NCI-H82 (cell line): Measurements from ENCODE around the gene ADSS1.

Source experiments
- DNase-seq: peaks from one replicate; lab custom pipeline; 2025; lab: John Stamatoyannopoulos, UW

Gene ADSS1

DNA sequence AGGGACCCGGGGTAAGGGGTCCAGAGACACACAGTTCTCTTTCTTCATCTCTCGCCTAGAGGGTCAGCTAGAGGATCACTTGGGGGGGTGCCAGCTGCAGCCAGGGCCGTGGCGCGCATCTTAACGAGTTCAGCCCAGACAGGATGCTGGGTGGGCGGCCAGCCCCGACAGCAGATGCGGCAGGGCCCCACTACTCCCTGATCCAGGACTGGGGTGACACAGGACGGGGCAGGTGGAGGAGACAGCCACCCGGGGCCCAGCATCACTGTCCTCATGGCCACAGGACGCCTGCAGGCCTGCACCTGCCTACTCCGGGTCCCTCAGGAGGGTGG, 58.7 kb downstream of the ADSS1 start:
- DNase-seq = no peak

DNA sequence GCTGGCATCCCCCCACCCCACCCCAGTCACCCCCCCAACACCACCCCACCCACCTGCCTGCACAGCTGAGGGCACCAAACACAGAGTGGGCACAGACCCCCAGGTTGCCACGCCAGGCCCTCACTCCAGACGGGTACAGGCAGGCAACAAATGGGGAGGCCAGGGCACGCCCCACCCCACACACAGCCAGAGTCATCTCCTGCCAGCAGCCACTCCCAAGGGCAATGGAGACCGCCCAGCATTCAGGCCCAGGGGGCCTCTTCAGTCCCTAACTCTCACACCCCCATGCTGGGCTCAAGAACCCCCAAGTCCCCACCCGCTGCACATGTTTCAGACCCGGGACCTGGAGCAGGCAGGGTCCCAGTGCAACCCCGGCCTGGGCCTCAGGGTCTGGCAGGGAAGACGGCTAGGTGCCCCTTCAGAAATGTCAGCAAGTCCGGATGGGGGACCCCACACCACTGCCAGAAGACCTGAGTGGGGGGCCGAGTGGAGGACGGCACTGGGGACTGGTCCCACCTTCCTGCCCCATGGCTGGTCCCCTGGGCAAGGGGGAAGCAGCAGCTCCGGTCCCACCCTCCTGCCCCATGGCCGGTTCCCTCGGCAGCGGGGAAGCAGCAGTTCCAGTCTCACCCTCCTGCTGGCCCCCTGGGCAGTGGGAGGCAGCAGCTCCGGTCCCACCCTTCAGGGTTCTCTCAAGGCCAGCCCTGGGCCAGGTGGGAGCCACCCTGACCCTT, 59.6 kb downstream of the ADSS1 start:
- no peak for DNase-seq

DNA sequence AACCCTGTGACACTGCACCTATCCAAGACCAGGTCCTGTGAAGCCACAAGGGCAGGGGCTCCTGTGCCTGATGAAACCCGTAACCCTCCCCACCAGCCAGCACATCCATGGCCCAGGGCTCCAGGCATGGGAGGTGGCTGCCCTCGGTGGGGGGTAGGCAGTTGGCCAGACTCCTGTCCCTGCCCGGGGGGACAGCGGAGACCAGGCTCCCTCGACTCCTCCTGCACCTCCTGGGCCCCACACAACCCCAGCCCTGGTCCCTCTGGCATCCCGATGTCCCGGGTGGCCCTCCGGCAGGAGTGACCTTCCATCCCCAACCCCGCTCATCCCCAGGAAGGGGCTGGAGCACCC, 60.2 kb downstream of the ADSS1 start:
- DNase-seq = no peak

DNA sequence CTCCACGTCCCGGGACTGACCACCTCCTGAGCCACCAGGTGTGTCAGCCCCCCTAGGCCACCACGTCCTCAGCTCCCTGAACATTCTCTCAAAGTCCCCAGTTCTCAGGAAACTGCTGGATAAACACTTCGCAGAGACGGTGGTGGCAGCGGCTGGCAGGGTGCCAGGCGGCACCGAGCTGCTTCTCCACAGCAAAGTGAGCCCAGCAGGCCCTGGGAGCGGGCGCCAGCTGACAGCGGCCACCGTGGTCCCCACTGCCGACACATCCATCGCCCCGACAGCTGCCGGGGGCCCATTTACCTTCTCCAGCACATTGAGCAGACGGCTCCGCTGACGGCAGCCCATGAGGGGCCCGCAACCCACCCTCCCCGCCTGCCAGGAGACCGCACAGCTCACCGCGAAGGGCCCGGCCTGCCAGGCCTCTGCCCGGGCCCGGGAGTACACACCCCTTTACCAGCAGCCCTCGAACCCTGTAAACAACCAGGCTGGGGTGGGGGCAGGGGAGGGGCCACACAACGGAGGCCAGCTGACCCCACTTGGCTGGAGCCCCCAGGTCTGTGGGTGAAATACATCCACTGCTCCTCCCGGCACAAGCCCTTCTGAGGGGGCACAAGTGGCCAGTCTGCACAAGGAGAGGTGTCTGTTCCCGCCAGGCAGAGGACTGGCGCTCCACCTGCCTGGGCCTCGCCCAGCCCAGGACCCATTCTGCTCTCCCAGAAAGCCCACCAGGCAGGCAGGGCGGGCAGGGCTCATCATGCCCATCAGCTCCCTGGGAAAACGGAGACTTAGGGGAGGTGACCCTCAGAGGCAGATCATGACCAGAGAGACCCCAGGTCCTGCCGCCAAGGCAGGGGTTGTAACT, 61.0 kb downstream of the ADSS1 start:
- DNase-seq = no peak

DNA sequence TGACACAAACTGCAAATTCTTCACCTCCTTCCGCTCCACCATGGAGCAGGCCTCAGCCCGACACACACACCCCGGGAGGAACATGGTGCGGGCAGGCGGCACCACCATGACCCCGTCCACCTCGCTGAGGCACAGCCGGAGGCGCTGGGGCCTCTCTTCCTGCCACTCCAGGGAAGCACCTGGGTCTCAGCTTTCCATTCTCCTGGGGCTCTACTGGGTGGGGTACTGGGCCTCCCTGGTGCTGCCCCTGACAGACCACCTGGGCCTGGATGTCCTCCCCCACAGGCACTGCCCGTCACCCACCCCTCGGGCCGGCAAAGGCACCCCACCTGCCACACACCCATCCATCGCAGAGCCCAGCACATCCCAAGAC, 61.7 kb downstream of the ADSS1 start:
- no peak for DNase-seq

DNA sequence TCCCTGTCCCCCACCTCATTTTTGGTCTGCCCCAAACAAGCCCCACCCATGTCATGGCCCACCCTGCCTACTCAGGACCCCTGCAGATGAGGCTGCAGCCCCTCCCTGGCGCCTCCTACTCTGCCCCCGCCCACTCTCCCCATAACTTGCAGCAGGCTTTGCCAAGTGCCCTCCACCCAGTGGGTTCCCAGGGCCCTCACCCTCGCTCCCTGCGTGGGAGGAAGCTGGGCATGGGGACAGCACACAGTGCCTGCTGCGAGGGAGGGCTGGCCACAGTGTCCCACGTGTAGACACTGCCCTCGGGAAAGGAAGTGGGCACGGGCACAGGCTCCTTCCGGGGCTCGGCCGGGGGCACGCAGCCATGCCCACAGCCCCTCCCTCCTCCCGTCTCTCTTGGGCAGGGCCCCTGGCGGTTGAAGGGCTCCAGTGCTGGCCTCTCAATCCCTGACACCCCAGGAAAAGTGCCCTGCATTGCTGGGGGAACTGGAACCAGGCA, 62.1 kb downstream of the ADSS1 start:
- DNase-seq = no peak

DNA sequence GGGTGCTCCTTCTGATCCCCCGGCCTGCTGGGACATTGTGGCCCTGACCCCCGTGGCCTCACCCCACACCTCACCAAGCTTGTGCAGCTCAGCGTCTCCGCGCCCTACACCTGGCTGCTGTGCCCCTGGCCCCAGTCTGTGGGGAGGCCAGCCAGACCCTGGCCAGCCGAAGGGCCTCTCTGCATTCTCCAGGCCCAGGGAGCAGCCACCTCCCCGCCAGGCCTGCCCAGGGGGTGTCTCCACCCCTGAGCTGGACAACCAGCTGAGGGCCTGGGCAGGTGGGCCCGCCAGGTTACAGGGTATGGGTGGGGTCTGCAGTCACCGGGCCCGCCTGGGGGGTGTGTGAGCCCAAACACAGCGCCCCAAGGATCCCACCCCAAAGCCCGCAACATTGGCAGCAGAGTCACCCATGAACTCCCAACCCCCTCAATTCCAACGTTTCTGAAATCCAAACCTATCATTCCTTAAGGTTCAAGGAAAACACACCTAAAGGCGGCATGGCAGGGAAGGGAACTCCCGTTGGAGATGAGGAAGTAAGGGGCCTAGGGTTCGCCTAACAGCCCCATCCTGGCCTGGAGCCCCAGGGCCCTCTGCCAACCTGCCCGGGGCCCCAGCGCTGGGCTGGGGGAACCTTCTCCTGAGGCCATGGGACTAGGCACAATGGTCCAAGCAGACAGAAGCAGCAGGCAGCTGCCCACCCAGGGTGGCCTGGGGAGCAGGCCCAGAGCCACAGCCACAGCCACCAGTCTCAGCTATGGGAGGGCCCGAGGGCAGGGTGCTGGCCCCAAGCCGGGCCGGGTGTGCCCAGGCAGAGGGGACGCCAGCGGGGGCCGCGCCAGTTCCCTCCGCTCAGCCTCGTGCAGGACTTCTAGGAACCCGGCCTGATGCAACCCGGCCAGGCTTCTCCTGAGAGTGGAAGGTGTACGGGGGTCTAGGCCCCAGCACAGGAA, 63.0 kb downstream of the ADSS1 start:
- DNase-seq = no peak

DNA sequence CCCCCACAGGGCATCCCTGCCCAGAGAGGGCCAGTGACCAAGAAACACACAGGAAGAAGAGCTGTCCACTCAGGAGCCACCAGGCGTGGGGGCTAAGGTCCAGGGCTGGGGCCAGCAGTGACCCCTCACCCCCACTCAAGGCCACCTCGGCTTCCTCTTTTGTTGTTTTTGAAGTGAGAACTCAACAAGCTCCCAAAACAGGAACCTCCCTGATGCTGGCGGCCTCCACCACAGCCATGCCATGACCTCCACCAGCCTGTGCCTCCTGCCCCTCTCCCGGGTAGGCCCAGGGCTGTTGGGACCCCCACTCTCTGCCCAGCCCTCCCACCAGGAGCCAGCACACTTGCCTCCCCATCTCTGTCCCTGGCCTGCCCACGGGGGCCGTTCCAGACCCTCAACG, 63.7 kb downstream of the ADSS1 start:
- DNase-seq = no peak

DNA sequence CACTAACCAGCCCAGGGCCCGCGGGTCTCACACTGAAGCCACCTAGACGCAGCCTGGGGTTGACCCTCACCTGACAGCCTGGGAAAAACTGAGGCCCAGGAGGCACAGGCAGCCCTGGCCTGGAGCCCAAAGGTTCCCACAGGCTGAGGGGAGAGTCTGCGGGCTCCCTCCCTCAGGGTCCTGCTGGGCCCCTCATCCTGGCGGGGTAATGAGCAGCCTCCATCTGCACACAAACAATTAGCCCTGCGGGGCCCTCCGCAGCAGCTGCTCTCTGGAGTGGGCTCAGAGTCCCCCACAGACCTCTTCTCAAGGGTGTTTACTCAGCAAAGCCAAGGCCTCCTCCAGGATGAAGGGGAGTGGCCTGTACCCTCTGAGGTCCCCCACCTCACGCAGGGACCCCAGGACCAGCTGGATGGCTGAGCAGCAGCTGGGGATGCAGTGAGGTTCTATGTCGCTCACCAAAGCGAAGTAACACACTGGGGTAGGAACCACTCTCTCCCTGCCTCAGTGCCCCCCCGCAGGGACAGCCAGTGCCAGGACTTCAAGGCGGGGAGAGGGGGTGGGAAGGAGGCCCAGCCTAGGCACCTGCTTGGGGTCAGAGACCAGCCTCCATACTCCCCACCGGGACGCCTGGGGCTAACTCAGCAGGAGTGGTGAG, 64.3 kb downstream of the ADSS1 start:
- peak; percentile 63 for DNase-seq

DNA sequence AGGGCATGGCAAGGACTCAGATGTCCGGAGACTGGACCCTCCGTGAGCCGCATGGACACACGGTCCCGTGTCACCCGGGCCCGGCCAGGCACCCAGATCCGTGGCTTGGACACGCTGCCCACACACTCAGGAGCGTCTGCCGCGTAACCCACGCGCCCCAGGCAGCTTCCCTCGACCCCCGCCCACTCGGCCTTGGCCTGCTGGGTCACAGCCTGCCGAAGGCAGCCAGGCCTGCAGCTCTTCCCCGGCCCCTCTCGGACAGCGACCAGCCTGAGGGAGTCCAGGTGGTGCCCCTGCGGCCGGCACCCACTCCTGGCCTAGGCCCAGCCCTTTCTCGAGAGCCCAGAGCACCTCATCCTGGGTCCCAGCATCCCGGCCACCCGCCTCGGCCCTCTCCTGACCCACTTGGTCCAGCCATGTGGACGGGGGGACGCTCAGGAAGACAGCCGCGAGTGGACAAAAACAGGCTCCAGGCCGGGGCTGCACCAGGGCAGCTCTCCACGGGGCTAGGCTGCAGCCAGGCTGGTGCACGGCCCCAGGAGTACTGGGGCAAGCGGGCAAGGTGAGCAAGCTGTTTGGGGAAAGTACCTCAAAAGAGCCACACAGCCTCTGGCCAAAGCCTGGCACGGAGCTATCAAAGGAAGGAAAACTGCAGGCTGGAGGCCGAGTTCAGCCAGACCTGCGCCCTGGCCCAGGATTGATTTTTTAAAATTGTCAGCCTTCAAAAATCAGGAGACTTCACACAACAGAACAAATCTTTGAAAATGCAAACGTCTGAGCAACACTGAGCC, 65.0 kb downstream of the ADSS1 start:
- DNase-seq = no peak

DNA sequence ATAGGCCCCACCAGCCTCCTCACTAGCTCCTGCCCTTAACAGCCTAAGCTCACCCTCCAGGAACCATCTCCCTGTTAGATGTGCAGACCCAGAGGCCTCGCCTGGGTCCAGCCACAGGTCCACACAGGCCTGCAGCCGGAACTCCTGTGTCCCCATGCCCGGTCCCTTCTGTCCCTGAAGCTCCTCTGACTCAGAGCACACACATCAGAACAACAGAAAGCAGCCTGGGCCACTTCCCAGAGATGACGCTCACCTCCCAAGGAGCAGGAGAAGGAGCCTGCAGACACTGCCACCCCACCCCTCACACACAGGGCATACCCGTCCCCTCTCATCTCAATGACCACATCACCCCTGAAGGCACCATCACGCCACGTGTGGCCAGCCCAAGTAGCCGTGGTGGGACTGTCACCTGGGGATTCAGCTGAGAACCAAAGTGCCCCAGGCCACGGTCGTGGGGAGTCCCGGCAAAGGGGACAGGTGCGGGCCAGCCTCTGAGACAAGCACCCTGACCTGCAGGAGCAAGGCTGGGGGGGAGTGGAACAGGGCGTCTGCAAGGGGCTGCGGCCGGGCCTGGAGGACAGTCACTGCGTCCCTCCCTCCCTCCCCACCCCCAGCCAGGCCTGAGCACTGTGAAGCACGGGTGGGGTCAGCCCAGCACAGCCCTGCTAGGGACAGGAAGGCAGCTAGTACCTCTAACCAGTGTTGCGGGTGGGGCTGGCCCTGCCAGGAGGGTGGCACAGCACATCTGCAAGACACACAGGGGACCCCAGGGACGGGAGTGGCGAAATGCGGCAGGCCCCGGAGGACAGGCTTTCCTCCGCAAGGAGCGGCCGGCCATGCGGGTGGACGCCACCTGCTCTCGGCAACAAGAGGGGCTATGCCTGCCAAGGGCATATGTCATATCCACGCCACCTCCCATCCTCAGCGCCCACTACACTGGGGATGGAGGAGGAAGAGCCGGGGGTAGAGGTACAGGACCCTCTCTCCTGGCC, 66.0 kb downstream of the ADSS1 start:
- DNase-seq = peak; percentile 10

DNA sequence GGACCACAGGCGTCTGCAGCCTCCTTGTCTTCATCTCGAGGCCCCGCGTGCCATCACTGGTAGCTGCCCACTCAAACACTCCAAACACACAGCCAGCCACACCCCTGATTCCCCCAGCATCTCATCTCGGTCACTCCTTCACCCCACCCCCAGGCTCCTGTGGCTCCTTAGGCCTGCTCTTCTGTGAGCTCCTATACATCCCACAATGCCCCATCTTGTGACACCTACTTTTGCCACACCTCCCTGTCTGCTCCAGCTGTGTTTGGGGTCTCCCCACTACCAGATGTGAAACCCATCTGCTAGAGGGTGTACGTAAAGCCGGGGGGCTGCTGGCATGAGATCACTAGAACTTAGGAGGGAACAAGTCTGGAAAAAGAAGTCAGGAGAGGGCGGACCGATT, 67.4 kb downstream of the ADSS1 start:
- DNase-seq = no peak

DNA sequence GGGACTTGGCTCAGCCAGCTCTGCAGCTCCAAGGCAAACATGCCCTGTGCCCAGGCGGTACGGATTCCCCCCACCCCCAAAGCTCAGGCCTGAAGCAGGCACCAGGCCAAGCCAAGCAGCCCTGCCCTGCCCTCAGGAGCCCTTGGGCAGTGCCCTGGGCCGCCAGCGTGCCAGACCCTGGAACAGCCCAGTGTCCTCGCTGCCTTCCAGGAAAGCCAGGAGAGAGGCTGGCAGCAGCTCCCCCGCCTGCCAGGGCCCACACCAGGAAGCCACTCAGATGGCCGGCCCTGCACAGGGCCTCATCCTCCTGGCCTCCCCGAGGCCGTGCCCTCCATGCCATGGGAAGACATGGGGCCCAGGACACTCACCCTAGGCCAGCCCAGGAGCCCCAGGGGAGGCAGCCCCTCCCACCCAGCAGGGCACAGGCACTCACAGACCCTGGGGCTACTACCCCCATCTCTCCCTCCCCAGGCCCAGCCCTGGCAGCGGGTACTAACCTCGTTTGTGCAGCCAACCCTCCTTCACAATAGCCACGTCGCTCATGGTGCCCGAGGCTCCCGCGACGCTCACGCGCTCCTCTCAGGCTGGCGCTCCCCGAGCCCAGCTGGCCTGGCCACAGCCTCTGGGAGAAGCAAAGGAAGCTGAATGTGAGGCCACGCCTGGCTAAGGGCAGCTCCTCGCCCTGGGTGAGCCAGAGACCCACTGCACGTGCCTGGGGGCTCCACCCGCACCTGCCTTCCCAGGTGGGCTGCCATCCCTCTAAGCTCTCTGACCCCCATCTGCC, 68.3 kb downstream of the ADSS1 start:
- DNase-seq = no peak

DNA sequence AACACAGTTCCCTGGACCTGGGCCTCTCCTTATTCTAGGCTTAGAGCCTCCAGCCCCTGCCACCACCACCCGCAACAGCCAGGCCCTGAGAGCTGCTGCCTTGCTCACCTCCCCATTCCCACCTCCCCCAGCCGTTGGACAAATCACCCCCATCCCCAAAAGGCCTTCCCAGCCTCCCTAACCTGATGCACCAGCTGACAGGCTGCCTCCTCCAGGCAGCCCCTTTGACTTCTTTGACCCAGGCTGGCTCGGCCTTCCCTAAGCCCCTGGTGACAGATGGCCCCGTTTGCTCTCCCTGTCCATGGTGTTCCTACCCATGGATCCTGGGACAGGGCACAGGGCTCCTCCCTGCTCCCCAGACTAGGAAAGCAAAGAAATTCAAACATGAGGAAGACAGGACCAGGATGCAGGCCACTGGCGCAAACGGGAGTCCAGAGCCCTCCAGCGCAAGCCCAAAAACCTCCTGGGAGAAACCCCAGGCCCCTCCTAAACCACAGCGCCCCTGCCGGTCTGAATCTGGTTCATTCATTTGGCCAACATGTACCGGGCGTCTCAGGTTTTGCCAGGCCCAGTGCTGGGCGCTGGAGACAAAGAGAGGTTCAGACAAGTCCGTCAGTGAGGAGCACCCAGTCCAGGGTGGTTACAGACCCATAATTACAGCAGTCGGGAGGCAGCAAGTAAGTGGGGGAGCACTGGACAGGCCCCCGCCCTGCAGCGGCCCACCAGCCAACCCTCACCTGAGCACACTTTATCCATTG, 69.1 kb downstream of the ADSS1 start:
- DNase-seq = peak; percentile 55

DNA sequence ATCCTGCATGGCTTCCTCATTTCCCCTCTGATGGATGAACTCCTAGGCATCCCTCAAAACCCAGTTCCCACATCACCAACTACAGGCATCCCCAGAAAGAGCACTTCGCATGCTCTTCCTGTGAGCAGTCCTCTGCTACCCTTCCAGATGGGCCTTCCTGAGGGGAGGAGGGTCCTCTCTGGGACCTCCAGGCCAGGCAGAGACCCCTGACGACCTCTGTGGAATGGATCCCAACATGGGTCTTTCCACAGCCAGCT, 69.6 kb downstream of the ADSS1 start:
- no peak for DNase-seq

DNA sequence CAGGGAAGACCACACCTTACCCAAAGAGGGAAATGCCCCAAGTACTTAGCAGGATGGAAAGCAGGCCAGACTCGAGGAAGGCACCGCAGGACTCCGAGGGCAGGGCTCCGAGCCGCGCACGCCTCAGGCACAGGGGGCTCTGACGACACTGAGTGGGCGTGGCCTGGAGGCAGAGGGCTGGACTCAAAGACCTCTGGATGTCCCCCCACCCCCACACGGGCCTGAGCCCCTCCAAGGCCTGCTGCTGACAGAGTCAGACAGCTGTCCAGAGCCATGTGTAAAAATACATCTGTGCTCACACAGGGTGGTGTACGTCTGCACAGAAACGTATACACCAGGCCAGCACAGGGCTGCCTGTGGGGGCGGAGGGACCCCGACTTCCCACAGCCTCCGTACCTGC, 70.1 kb downstream of the ADSS1 start:
- DNase-seq = peak; percentile 82

DNA sequence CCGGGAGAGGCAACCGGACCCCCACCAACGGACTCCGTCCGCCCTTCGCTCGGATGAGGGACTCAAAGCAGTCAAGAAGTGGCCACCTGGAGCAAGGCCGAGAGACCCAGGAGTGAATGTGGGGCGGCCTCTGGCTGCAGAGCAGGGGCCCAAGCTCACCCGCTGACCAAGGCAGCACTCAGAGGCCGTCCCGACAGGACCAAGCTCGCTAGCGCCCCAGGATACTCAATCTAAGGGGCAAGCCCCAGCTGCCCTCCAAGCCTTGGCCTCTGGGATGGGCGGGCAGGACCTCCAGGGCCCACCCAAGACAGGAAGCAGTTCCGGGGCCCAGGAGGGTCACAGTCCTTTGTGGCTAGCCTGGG, 70.6 kb downstream of the ADSS1 start:
- peak; percentile 34 for DNase-seq

DNA sequence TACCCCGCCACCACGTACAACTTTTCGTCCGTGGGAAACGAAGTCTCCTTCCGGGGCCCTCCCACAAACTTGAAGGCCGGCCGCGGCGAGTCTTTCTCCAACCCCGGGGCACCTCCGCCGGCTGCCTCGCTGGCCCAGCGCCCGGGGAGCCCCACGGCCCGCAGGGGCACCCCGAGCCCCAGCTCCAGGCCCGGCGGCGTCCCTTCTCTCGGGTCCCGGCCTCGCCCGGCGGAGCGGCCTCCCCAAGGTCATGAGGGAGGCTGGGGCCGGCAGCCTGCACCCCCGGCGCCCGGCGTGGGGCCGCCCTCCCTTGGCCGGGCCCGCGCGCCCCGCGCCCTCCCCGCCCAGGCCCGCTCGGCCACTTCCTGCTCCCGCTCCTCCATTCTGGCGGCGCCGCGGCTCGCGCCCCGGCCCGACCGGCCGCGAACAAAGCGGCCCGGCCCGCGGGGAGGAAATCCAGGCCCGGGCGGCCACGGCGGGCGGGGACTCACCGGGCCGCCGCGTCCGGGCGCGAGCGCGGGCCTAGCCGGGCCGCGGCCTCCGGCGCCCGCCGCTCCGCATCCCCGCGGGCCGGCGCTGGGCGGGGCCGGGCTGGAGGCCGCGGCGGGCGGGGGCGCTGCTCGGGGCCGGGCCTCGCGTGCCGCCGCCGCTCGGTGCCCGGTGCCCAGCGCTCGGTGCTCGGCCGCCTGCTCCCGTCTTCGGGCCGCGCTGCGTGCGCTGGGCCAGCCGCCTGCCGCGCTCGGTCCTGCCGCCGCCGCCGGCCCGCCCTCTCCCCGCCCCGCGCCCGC, 71.2 kb downstream of the ADSS1 start, which contains the start of gene AKT1:
AKT1 (minus strand) TSS at position 756 of the 788 bp plus-strand sequence. CDS start 3,105 bp downstream, outside the sequence.
- no peak for DNase-seq
